SKM-1 (cell line): ENCODE measurements around the gene BOC.

Experiments used
- DNase-seq: peaks from one replicate; lab custom pipeline; 2025; ENCODE audit not compliant: unreplicated experiment; lab: John Stamatoyannopoulos, UW

BOC gene

DNA sequence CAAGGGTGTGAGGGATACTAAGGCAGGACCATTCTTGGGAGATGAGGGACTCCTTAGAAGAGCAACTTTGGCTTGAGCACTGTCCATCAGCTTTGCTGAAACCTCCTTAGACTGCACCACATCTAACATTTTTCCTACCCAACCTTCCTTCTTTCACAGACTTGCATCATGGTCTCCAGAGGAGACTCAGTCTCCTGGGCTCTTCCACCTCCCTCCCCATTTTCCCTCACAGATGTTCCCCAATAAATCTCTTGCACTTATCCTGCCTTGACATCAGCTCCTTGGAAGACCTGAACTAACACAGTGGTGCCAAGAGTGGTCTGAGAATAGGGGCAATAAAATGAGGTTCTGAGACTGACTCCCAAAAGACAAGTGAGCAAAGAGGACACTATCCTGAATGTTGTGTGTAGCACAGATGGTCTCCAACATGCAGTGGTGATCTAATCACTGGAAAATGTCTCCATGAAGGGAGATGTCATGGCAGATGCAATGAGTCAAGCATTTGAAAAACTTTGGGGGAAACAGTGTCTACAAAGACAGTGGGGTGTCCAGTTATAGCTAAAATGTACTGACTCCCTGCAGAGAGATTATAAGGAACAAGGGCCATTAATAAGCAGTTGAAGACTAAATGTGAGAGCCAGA lies 26.0 kb upstream of the BOC start:
- no peak for DNase-seq

DNA sequence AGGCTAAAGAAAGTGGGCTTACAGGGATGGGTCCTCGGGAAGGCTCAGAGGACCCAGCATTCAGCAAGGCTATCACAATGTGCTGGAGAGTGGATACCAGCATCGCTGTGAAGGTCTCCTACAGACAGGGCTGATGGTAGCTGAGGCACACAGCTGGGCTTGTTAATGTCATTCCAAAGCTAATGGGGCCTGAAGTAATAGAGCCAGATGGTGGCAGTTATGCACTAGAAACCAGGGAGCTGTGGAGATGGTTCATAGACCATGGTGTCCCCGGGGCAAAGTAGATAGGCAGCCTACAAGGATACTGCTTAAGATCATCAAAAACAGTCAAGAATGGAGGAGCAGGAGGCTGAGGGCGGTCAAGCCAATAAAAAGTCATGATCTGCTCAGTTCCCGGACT lies 24.8 kb upstream of the BOC start:
- no peak for DNase-seq

DNA sequence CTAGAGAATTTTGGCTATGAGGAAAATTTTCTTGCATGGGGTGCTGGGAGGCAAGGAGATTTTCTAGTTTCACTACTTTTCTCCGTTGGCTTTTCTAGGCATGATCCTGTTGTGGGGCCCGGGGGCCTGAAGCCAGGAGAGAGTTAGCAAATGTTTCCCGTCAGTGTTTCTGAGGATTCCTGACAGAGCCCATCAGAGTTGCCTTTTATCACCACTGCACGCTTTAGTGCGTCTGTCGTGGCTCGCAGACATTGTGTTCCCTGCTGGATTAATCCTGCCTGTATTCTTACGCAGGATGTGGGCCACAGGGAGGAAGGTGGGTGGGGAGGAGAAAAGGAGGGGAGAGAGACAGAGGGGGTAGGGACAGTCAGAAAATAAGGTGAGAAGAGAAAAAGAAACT lies 18.1 kb upstream of the BOC start:
- no peak for DNase-seq

DNA sequence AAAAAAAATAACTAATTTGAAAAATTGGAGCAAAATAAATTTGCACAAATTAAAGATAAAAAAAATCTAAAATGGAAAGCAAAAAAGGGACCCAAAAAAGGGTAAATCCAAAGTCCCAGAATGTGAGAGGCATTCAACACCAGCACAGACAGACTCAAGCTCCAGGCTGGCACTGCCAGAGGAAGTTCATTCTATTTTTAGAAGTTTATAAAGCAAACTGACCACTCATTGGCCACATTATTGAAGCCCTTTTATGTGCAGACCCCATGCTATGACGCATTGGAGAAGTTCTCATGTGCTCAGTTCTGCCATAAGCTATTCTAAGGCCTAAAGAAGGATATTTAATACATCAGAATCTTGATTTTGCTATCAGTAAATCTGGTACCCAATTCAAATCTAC lies 17.6 kb upstream of the BOC start:
- no peak for DNase-seq

DNA sequence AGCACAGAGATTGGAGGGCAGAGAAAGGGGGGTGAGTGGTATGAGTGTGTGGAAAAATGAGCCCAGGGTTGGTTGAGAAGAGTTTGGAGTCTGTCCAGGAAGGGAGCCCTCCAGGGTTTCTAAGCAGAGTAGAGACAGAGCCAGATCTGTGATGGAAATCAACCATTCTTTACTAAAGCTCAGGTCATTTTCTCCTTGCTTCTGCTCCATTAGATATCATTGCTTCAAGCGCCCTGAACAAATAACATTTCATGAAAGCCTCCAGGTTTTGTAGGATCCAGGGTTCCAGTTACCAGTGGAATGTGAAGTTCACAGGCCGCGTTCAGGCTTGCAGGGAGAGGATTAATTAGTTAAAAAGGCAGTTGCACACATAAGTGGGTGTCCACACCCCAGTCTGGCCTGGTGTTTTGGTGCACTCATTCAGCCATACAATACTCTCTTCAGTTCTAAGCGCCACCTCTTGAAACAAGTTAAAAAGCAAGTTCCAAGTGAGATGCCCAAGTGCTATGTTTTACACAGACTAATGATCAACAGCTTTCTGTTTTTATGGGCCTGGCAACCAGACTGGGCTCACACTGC lies 16.4 kb upstream of the BOC start:
- DNase-seq, result no peak

DNA sequence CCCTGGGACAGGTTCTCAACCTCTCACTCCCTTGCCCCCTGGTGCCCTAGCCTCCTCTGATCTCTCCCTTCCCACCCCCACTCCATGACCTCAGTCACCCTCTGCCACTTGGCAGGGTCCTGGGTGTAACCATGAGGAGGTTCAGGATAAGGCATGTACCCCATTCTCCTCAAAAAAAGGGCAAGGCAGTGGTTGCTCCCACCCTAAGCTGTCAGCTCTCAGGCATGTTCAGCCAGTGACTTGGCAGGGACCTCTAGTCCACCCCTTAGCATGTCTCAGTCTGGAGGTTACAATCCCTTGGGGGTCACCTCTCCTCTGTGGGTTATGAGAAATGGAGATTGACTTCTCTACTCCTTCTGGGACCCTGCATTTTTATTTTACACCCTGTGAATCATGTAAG lies 11.0 kb upstream of the BOC start:
- no peak for DNase-seq

DNA sequence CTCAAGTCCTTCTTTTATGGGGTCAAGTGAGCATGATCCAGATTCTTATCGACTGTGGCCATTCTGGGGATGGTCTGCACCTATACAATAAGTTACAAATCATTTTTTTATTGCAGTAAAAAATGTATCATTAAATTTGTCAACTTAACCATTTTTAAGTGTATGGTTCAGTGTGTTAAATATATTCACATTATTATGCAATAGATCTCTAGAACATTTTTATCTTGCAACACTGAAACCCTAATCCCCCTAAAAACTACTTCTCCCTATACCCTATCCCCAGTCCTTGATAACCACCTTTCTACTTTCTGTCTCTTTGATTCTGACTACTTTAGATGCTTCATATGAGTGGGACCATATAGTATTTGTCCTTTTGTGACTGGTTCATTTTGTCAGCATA lies 10.4 kb upstream of the BOC start:
- no peak for DNase-seq

DNA sequence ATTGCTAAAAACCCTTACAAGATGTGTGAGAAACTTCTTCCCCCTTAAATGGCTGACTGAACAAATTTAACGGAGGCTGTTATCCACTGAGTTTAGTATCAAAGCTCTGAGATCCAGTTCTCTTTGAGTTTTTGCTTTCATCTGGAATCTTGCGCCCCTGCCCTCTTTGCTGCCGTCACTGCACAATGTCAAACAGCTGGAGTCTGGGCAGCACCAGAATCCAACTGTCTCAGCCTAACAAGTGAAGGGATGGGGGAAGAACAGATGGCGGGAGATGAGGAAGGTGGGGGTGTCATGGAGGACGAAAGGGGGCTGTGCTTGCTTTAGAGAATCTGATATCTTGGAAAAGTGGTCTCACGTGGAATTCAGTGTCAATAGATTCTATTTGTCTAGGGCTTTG lies 7.0 kb upstream of the BOC start:
- no peak for DNase-seq

DNA sequence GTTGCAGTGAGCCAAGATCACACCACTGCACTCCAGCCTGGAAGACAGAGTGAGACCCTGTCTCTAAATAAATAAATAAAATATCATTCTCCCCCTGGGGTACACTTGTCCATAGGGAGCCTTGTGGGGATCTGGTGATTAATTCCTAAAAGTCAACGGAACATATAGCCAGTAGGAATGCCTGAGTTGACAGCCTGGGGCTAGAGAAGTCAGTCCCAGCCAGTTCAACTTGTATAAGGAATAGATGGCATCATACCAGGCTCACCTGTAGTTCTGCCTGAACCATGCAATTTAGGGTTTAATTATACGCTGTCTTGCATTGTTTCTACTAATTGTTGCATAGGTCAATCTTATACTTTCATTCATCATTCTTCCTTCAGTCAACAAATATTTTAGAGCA lies 5.9 kb upstream of the BOC start:
- DNase-seq, result no peak

DNA sequence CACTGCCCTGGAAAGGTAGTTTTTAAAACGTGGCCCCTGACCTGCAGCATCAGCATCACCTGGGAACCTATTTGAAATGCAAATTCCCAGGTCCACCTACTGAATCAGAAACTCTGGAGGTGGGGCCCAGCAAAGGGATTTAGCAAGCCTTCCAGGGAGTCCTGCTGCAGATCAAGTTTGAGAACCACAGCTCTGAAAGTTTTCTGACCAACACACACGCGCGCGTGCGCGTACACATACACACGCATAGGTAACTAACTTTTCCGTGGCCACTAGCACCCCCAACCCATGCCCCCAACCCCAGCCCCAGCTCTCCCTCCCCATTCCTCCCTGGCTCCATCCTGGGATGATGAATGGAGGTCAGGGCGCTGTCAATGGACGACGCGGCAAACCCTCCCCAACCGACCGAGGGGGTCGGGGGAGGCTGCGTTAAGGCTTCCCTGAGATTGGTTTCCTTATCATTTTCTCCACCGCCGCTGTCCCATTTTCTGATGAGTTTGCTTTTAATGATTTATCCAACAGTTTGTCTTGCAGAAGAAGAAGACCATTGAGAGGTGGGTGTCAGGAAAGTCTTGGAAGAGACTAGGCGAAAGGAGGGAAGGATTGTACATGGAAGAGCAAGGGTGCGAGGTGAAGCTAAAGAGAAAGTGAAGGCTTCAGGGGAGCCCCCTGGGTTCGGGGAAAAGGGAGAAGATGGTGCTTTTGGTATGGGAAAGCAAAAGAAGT lies 590 bp upstream of the BOC start:
- DNase-seq, result no peak

DNA sequence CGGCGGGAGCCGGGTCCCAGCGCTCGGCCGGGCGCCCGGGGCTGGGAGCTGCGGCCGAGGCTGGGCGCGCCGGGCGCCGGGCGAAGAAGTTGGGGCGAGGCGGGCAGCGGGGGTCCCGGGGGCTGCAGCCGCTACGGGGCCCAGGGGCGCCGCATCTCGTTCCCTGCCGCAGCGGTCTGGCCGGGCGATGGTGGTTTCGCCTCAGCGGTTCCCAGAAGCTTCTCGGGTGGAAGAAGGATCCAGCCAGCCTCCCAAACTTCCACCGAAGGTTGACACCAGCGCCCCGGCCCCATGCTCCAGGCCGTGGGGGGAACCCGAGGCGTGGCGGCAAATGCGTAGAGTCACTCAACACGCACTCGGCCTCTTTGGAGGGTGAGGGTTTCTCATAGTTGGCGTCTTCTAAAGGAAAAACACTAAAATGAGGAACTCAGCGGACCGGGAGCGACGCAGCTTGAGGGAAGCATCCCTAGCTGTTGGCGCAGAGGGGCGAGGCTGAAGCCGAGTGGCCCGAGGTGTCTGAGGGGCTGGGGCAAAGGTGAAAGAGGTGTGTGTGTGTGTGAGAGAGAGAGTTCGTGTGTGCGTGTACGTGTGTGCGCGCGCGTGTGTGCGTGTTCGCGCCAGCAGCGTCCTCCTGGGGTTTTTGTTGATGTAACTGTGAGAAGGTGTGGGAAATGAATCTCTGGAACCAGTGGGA lies 940 bp downstream of the BOC start:
- no peak for DNase-seq

DNA sequence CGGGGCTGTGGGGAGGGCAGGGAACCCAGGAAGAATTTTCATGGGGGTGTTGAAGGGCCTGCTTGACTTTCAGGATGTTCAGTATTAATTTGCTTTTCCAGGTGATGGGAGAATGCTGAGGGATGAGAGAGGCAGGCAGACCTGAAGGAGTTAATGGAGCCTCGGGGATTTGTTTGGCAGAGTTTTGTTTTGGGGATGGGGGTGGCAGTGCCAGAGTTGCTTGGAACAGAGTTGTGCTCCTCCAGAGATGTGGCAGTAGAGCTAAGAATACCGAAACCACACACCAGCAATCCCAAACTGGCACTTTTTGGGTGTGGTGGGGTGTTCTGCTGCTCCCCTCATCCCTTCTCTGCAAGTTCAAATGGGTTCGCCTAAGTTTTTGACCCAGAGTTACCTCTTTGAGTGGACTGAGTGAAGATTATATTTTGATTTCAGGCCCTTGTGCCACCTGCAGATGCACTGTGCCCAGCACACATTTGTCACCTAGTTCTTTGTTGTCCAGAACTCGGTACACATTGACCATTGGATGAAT lies 1.6 kb downstream of the BOC start:
- no peak for DNase-seq

DNA sequence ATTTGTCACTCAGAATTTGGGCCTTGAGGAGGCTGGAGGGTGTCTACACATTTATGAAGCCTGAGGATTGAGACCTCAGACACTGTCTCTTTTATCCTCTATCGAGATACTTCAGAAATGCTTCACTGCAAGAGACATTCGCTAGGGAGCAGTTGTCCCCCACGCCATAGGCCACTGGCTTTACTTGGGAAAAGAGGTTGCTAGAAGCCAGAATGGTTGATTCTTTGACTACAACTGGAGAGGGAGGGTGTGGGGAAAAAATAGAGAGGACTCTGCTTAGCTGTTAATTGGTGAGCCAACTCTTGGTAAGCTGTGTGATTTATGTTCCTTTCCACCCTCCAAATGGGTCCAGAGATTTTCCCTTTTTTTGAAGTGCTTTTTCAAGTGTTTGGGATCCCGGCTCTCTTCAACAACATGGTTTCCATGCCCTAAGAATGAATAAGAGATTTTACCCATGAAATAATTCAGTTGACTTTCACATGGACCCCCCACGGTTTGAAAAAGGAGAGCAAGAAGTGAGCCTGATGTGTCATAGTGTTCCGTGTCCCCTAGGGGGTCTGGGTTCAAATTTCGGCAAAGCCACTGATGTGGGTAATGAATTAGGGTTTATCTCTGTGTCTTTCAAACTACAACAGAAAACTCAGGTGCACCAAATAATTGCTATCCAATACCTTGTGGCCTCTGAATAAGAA lies 2.7 kb downstream of the BOC start:
- DNase-seq, result no peak

DNA sequence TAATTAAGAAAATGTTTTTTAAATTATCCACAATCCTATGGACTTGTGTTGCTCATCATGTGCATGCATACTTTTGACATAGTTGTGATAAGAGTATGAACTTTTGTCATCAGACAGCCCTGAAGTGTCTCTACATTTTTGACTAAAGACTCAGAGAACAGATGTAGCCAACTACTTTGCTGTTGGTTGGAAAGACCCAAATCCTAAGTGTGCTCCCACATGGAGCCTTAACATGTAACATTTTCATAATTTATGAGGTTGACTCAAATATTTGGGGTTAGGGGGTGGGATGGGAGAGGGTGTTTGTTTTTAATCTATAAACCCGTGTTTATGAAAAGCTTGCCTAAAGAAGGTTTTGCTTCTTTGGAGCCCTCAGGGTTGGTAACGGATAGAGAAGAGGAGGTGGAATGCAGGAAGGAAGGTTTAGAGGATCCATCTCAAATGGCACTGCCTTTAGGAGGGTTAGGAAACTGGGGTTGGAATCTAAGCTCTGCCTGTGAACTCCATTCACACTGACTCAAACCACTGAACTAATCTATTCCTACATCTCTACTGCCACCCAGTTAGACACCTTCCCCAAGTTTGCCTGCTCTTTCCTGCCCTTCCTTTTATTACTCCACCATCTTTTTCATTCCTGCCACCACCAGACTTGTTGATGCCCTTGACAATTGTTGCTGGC lies 3.7 kb downstream of the BOC start:
- no peak for DNase-seq

DNA sequence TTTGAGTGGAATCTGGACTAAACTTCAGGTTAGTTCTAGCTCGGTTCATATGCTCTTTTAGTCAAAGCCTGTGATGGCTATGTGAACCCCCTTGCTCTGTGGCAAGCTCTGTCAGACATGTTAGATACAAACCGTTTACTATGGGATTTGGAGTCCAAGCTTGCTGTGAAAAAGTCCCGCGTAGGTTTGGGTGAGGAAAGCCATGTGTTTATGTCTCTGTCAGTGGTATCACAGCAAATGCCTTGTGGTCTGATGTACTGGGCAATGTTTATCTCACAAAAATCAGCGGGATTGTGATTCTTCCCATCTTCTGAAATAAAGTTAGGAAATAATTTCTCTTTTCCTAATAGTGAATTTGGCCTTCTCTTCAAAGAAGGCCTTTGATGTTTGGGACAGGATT lies 5.0 kb downstream of the BOC start:
- no peak for DNase-seq

DNA sequence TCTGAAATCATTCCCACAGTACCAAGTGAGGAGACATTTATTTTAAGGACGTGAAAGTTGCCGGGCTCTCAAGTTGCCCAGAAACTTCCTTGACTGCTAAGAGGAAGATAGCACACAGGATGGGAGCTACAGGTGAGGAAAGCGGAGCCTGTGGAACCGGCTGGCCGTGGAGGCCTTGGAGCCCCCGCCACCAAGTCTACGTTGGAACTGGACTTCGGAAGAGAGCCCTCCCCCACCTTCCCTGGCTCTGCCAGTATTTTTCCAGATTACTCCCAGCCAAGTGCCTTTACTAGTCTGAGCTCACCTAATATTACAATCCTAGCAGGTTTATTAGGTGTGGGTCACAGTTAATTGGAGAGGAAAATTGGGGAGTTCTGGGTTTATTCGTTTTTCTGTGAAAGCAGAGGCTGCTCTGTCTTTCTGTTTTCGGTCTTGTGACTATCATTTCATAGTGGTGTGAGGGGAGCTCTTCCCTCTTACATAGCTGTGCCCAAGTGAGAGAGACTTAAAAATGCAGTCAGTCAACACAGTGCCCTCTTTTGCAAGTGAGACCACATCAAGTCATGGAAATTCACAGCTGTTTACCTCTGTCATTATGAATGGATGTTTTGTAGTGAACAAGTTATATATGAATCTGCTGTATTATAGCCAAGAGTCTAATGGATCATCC lies 6.8 kb downstream of the BOC start:
- DNase-seq, result no peak

DNA sequence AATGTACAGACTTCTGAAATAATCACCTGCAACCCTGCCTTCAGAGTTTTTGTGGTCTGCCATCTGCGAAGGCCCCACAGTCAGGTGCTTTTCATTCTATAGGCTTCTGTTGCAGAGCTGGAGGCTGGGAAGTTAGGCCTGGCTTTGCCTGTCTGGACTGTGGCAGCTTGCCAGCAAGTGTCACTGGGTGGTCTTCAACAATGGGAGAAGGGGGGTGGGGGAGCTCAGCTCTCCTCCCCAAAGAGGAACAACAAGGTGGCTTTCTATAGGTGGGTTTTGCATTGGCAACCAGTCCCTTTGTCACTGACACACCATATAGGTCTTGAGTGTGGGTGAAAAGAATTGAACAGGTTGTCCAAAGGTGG lies 7.3 kb downstream of the BOC start:
- DNase-seq, result no peak

DNA sequence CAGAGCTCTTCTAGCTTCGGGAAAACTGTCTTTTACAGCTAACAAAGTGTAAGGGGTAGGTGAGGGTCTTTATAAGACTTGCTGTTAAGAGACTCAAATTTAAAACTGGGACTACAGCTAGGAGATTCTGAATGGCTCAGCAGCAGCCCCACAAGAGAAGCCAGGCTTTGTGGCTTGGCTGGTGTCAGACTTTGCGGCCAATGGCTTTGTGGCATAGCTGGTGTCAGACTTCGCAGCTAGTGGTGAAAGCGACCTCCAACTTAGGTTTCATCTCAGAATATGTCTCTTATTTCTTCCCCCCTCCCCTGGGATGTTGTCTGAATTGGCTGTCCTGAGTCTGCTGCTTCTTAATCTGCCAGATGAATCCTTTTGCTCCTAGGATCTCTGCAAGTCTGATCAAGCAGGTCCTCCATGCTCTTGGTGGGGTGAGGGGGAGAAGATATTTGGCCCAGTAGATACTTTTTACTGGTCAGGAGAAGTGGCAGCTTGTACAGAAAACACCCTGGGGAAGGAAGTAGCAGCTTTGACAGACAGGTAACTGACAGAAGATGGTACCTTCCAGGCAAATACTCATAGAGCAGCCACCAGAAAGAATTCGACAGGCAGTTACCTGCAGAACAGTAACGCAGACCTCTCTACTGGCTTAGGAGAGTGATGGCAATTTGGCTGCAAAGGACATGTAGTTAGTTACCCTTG lies 8.4 kb downstream of the BOC start:
- no peak for DNase-seq

DNA sequence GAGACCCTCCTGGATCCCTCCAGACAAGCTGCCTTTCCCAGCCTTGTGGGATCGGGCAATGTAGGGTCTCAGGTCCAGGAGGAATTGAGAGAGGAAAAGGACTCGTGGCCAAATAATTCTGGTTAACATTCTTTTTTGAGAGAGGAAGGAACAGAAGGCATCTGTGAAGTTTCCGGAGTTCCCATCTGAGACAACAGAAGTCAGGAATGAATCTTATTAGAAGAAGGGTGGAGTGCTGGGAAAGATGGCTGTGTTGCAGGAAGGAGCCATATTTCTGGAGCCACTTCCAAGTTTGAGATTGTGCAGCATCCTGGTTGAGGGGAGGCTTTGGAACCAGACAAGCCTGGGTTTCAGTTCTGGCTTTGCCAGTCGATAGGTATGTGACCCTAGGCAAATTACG lies 9.4 kb downstream of the BOC start:
- DNase-seq, result no peak
